GM12801 (cell line): ENCODE data around the gene KIF4A.

Experiments
- TF ChIP-seq, protein P1 (sequence below): IDR thresholded peaks from one replicate; pipeline ENCODE4 v1.5.1; 2011; ENCODE audit warnings: control low read depth; ENCODE audit not compliant: insufficient read length; ENCODE audit errors: extremely low read depth

KIF4A gene

DNA sequence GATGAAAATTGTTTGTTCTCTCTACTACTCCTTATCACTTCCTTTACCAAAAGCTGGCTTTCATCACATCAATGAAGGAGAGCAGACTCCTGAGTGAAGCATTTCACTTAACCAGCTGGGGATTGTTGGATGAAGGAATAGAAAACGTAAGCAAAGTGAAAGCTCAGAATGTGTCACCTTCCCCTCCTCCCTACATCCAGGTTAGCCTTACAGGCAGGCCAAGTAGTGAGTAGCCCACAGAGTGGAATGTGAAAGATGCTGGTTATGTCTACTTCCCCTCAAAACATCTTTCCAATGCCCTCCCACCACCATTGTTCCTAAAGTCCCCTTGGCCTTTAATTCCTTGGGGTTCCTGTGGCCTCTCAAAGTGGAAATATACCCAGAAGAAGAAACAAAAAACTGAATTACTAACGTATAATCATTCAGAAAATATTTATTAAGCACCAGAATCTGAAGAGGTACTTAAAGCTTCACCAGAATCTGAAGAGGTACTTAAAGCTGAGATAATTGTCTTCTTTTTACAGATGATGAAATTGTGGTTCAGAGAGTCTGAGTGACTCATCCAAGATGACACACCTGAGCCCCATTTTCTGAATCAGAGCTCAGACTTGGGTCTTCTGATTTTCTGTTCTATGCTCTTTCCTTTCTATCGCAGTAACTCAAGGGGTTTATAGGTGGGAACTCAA is 36.4 kb upstream of the KIF4A start:
- TF ChIP-seq, protein P1, sequence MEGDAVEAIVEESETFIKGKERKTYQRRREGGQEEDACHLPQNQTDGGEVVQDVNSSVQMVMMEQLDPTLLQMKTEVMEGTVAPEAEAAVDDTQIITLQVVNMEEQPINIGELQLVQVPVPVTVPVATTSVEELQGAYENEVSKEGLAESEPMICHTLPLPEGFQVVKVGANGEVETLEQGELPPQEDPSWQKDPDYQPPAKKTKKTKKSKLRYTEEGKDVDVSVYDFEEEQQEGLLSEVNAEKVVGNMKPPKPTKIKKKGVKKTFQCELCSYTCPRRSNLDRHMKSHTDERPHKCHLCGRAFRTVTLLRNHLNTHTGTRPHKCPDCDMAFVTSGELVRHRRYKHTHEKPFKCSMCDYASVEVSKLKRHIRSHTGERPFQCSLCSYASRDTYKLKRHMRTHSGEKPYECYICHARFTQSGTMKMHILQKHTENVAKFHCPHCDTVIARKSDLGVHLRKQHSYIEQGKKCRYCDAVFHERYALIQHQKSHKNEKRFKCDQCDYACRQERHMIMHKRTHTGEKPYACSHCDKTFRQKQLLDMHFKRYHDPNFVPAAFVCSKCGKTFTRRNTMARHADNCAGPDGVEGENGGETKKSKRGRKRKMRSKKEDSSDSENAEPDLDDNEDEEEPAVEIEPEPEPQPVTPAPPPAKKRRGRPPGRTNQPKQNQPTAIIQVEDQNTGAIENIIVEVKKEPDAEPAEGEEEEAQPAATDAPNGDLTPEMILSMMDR, result no peak

DNA sequence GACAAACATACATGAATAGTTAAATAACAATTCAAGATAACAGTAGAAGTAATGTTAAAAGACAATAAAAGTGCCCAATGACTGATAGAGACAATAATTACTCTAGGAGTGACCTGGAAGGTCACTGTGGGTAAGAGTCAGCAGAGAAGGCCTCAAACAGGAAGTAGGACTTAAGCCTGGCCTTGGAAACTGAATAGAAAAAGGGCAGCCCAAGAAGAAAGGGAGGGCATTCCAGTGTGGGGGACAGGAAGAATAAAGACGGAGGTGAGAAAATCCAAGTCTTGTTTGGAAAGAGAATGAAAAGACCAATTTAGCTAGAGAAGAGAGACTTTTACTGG is 35.9 kb upstream of the KIF4A start:
- TF ChIP-seq, protein P1, result no peak

DNA sequence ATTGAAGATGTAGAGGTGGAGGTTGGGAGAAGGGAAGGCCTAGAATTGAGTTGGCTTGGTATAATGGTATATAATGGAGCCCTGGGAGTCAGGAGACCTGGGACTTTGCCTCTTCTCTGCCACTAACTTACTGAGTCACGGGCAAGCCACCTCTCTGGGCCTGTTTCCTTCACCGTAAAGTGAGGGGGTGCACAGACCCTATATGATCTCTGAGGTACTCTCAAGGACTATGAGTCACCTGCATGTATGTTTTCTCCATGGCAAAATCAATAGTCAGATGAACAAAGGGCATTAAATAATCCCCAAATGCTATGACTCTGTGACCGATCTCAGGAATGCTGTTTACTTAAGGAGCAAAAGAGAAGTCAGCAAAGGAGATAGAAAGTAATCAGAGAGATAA is 35.0 kb upstream of the KIF4A start:
- TF ChIP-seq, protein P1, result no peak

DNA sequence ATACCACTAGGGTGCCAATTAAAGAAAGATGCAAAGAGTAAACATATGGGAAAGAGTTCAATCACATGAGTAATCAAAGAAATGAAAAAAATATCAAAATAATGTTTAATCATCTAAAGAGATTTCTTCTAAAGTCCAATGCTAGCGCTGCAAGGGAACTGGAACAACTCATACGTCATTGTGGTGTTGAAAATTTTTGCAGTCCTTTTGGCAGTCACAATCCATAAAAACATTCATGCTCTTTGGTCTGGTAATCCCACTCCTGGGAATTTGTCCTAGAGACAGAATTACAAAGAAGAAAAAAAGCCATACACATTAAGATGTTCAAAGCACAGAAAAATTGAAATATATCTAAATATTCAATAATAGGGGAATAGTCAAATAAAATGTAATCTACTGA is 34.5 kb upstream of the KIF4A start:
- TF ChIP-seq, protein P1, result no peak

DNA sequence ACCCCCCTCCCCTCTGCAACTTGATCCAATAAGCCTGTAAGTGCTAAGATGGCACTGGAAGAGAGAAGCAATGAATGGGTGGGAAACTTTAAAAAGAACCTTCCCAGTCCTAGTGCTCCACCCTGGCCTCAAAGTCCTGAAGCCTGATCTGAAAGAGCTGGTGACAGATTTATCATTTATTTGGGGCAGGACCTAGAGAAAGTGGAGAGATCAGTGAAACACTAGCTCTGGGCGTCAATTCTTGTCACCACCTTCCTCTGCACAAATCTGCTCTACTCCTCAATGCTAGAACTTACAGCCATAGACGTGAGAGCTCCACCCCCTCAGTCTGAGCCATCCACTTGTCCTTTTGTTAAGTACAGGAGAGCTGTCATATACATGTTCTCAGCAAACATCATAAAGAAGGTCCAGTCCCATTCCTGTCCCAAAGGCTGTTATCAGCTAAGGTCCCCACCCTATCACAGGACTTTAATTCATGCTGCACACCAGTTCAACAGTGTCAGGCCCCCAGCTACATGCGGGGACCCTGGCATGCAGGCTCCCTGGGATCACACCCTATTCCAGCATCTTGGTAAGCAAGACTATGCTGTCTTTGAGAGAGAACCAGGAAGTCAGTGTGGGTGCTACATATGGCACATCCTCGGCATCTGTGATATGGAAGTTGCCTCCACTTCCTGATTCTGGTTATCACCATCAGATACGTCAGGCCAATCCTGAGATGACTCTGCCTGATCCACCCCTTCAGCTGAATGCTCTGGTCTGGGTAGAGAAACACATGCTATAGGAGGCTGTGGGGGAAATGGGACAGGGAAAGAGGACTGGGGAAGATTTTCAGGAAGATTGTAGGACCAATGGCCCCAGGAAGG is 32.2 kb upstream of the KIF4A start:
- TF ChIP-seq, protein P1, result no peak

DNA sequence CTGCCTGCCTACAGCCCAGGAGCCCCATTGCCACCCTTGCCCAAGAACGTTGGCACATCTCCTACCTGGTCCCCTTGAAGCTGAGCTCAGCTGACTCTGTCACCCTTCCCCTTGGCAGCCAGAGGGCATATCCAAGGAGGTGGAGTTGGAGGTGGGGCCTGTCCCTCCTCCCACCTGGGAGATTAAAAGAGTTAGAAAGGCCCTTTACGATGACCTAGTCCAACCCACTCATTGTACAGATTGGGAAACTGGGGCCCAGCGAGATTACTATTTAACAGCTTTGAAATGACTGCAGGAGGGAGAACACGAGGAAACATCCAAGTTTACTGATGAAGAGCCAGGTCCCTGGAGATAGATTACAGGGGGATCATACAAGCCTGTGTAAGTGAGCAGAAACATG is 29.8 kb upstream of the KIF4A start, which contains the start of gene P2RY4:
Gene P2RY4, minus strand, starts transcription at position 101 of the 400 bp plus-strand sequence. CDS start 580 bp downstream, outside the sequence.
- TF ChIP-seq, protein P1, result no peak

DNA sequence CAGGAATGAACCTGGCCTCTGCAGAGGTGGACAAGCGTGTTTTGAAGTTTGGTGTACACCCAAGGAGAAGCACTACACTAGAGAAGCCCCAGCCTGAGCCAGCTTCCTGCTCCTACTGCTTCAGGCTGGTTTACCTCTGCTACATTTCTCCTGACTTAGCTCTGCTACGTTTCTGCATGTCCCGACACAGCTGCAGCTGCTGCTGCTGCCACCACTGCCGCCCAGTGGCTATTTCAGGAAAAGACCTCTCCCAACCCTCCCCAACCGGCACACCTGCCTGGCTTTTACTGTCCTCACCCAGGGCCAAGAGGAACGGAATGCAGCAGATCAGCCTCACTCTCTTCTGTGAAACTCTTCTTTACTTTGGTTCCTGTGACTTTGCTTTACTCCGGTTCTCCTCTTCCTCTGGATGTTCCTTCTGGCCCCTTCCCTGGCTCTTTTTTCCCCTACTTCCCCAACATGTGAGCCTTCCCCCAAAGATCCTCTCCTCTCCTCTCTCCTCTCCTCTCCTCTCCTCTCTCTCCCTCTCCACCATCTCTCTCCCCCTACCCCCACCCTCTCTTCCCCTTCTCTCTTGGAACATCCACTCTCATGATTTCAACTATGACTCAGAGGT is 26.8 kb upstream of the KIF4A start:
- TF ChIP-seq, protein P1, result no peak
